Fibroblast of mammary gland (primary cell): ENCODE measurements around the gene RNF144A.

ENCODE experiments used
- DNase-seq: peaks from one replicate; pipeline ENCODE4 v3.0.0-alpha.2; 2010; ENCODE audit warnings: low read depth
- H3K4me3 ChIP-seq: 2 replicates; pipeline ENCODE4 v1.5.1; 2011; ENCODE audit warnings: low read depth, mild to moderate bottlenecking, low read length, moderate library complexity; ENCODE audit not compliant: control insufficient read depth
- TF ChIP-seq, protein P1 (sequence below): conservative IDR thresholded peaks from 2 replicates; pipeline ENCODE4 v1.5.1; 2011; ENCODE audit warnings: low read depth, low read length, inconsistent platforms; ENCODE audit not compliant: control insufficient read depth, insufficient read depth

Gene RNF144A

GRCh38 chr2:6927753-6928152 lies 10.5 kb downstream of the RNF144A start:
- TF ChIP-seq, protein P1, sequence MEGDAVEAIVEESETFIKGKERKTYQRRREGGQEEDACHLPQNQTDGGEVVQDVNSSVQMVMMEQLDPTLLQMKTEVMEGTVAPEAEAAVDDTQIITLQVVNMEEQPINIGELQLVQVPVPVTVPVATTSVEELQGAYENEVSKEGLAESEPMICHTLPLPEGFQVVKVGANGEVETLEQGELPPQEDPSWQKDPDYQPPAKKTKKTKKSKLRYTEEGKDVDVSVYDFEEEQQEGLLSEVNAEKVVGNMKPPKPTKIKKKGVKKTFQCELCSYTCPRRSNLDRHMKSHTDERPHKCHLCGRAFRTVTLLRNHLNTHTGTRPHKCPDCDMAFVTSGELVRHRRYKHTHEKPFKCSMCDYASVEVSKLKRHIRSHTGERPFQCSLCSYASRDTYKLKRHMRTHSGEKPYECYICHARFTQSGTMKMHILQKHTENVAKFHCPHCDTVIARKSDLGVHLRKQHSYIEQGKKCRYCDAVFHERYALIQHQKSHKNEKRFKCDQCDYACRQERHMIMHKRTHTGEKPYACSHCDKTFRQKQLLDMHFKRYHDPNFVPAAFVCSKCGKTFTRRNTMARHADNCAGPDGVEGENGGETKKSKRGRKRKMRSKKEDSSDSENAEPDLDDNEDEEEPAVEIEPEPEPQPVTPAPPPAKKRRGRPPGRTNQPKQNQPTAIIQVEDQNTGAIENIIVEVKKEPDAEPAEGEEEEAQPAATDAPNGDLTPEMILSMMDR = no peak
- no peak for DNase-seq
- no peak overlapping the region for H3K4me3 ChIP-seq

- TF ChIP-seq, protein P1 = no peak
- DNase-seq = no peak
- no peak overlapping the region for H3K4me3 ChIP-seq
Observed at GRCh38 chr2:6928452-6928851, 11.2 kb downstream of the RNF144A start.

DNA sequence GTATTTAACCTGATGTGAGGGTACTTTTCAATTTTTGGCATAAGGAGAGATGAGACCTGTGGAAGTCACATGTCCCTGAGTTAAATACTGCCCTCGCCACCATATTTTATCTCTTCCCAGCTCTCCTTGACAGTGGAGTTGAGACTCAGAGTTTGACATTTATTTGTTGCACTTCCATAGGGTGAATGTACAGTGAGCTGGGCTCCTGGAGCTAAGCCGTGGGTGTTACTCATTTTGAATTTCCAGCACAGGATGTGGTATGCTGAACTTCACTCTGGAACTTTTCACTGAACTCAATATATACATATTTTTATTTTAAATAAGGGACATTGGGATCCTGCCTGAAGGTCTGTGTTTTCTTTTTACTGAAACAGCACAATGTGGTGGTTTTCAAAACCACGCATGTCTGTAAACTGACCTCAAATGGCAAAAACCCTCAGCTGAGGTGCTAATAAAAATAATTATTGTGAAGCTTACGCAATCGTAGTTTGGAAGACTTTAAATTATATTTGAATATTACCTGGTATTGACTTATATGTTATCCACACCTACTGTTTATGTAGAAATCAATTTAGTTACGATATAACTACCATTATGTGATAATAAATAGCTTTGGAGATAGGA lies 12.1 kb downstream of the RNF144A start:
- TF ChIP-seq, protein P1 = no peak
- peak; percentile 57 for DNase-seq
- H3K4me3 ChIP-seq = no peak overlapping the region

GRCh38 chr2:6930923-6931647 lies 13.9 kb downstream of the RNF144A start:
- TF ChIP-seq, protein P1 = no peak
- H3K4me3 ChIP-seq = no peak overlapping the region
- DNase-seq = no peak

DNA sequence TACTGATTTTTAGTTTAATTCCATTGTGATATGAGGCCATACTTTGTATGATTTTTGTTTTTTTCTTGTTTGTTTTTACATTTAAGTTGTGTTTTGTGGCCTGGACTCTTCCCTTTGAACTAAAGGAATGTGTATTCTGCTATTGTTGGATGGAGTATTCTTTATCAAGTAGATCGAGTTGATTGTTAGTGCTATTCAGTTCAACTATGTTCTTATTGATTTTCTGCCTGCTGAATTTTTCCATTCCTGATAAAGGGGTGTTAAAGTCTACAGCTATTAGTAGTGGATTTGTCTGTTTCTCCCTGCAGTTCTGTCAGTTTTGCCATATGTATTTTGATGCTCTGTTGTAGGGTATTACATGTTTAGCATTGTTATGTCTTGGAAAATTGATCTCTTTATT lies 14.5 kb downstream of the RNF144A start:
- TF ChIP-seq, protein P1 = no peak
- no peak overlapping the region for H3K4me3 ChIP-seq

DNA sequence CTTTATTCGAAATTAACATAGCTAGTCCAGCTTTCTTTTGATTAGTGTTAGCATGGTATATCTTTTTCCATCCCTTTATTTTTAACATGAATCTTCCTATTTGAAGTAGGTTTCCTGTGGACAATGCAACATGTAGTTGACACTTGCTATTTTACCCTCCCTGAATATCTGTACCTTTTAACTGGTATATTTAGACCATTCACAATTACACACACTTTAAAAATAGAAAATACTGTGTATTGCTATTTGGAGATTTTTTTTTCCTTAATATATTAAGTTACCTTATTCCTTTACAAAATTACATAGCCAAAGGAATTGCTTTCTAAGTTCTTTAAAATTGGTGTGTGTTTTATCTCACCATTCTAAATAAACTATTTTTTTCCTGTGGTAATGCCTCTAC lies 15.0 kb downstream of the RNF144A start:
- TF ChIP-seq, protein P1 = no peak
- H3K4me3 ChIP-seq = no peak overlapping the region
- DNase-seq = no peak

More for the DNA sequence above, 14.5 kb downstream of the RNF144A start:
- DNase-seq = no peak
